ENCODE data around the gene PARK7. TPM values are rescaled to one million over a fixed set of nuclear protein-coding genes. Genes with fewer than 3 reads are reported as not detected.
"Not testable (repeated sequence)": the region's sequence is repeated elsewhere in the genome, so short reads cannot be mapped to it uniquely, and the experiment has no call there.

The PARK7 gene
- polyA plus RNA-seq, 2 donors: 146 to 184 TPM

- not testable (repeated sequence) for H3K27ac ChIP-seq (ENCODE audit: low read depth in 2 of 2, low read length in 1 of 2); H3K36me3 ChIP-seq (ENCODE audit: control insufficient read depth in 2 of 2, insufficient read depth in 2 of 2, low read length in 1 of 2); H3K4me1 ChIP-seq (ENCODE audit: control insufficient read depth in 2 of 2, insufficient read depth in 2 of 2, low read length in 1 of 2); H3K9me3 ChIP-seq (ENCODE audit: control insufficient read depth in 2 of 2, insufficient read depth in 1 of 2, low read depth in 1 of 2, low read length in 1 of 2); H3K4me3 ChIP-seq (ENCODE audit: low read depth in 1 of 2, low read length in 2 of 2); H3K27me3 ChIP-seq (ENCODE audit: control insufficient read depth in 1 of 2, insufficient read depth in 2 of 2, low read length in 2 of 2)
- 48 to 52% methylated on average over 8 of the region's 8 CpGs for WGBS, 2 donors
Measured at GRCh38 chr1:7927061-7927460, 34.5 kb upstream of the PARK7 start.

- Histone ChIP-seq H3K27me3 (ENCODE audit: control insufficient read depth in 1 of 2, insufficient read depth in 2 of 2, low read length in 2 of 2) (no peaks in the 10 kb centered on the region), H3K36me3 (ENCODE audit: control insufficient read depth in 2 of 2, insufficient read depth in 2 of 2, low read length in 1 of 2) (no peaks in the 10 kb centered on the region), H3K4me1 (ENCODE audit: control insufficient read depth in 2 of 2, insufficient read depth in 2 of 2, low read length in 1 of 2) (no peaks in the 10 kb centered on the region), H3K4me3 (ENCODE audit: low read depth in 1 of 2, low read length in 2 of 2) (no peak overlapping the region), H3K9me3 (ENCODE audit: control insufficient read depth in 2 of 2, insufficient read depth in 1 of 2, low read depth in 1 of 2, low read length in 1 of 2) (no peaks in the 10 kb centered on the region), H3K27ac (ENCODE audit: low read depth in 2 of 2, low read length in 1 of 2) (no peak overlapping the region)
- WGBS, 2 donors: 87 to 88% methylated on average over 4 of the region's 4 CpGs
Measured at GRCh38 chr1:7928247-7928646, 33.3 kb upstream of the PARK7 start.

- H3K4me1 ChIP-seq (ENCODE audit: control insufficient read depth in 2 of 2, insufficient read depth in 2 of 2, low read length in 1 of 2): no peaks in the 10 kb centered on the region
- 49 to 58% methylated on average over 7 of the region's 7 CpGs for WGBS, 2 donors
- no peak overlapping the region for H3K4me3 ChIP-seq (ENCODE audit: low read depth in 1 of 2, low read length in 2 of 2)
- H3K9me3 ChIP-seq (ENCODE audit: control insufficient read depth in 2 of 2, insufficient read depth in 1 of 2, low read depth in 1 of 2, low read length in 1 of 2): no peaks in the 10 kb centered on the region
- no peak overlapping the region for H3K27ac ChIP-seq (ENCODE audit: low read depth in 2 of 2, low read length in 1 of 2)
- H3K36me3 ChIP-seq (ENCODE audit: control insufficient read depth in 2 of 2, insufficient read depth in 2 of 2, low read length in 1 of 2): no peaks in the 10 kb centered on the region
- H3K27me3 ChIP-seq (ENCODE audit: control insufficient read depth in 1 of 2, insufficient read depth in 2 of 2, low read length in 2 of 2): no peaks in the 10 kb centered on the region
Measured at GRCh38 chr1:7929637-7930036, 31.9 kb upstream of the PARK7 start.

GRCh38 chr1:7930645-7931445, 30.7 kb upstream of the PARK7 start:
- Histone ChIP-seq H3K27ac (ENCODE audit: low read depth in 2 of 2, low read length in 1 of 2) (no peak overlapping the region), H3K36me3 (ENCODE audit: control insufficient read depth in 2 of 2, insufficient read depth in 2 of 2, low read length in 1 of 2) (no peaks in the 10 kb centered on the region), H3K4me3 (ENCODE audit: low read depth in 1 of 2, low read length in 2 of 2) (no peak overlapping the region), H3K9me3 (ENCODE audit: control insufficient read depth in 2 of 2, insufficient read depth in 1 of 2, low read depth in 1 of 2, low read length in 1 of 2) (no peaks in the 10 kb centered on the region), H3K27me3 (ENCODE audit: control insufficient read depth in 1 of 2, insufficient read depth in 2 of 2, low read length in 2 of 2) (no peaks in the 10 kb centered on the region), H3K4me1 (ENCODE audit: control insufficient read depth in 2 of 2, insufficient read depth in 2 of 2, low read length in 1 of 2) (no peaks in the 10 kb centered on the region)
- WGBS, 2 donors: 70 to 76% methylated on average over 15 of the region's 15 CpGs

- Histone ChIP-seq H3K4me3 (ENCODE audit: low read depth in 1 of 2, low read length in 2 of 2) (no peak overlapping the region), H3K27me3 (ENCODE audit: control insufficient read depth in 1 of 2, insufficient read depth in 2 of 2, low read length in 2 of 2) (no peaks in the 10 kb centered on the region), H3K9me3 (ENCODE audit: control insufficient read depth in 2 of 2, insufficient read depth in 1 of 2, low read depth in 1 of 2, low read length in 1 of 2) (no peaks in the 10 kb centered on the region), H3K27ac (ENCODE audit: low read depth in 2 of 2, low read length in 1 of 2) (no peak overlapping the region), H3K4me1 (ENCODE audit: control insufficient read depth in 2 of 2, insufficient read depth in 2 of 2, low read length in 1 of 2) (no peaks in the 10 kb centered on the region), H3K36me3 (ENCODE audit: control insufficient read depth in 2 of 2, insufficient read depth in 2 of 2, low read length in 1 of 2) (no peaks in the 10 kb centered on the region)
- 46 to 60% methylated on average over 2 of the region's 2 CpGs for WGBS, 2 donors
Measured at GRCh38 chr1:7931446-7931812, 30.1 kb upstream of the PARK7 start.

GRCh38 chr1:7932524-7933138, 28.9 kb upstream of the PARK7 start:
- Histone ChIP-seq H3K27me3 (ENCODE audit: control insufficient read depth in 1 of 2, insufficient read depth in 2 of 2, low read length in 2 of 2) (no peaks in the 10 kb centered on the region), H3K36me3 (ENCODE audit: control insufficient read depth in 2 of 2, insufficient read depth in 2 of 2, low read length in 1 of 2) (no peaks in the 10 kb centered on the region), H3K9me3 (ENCODE audit: control insufficient read depth in 2 of 2, insufficient read depth in 1 of 2, low read depth in 1 of 2, low read length in 1 of 2) (no peaks in the 10 kb centered on the region), H3K27ac (ENCODE audit: low read depth in 2 of 2, low read length in 1 of 2) (no peak overlapping the region), H3K4me1 (ENCODE audit: control insufficient read depth in 2 of 2, insufficient read depth in 2 of 2, low read length in 1 of 2) (no peaks in the 10 kb centered on the region), H3K4me3 (ENCODE audit: low read depth in 1 of 2, low read length in 2 of 2) (no peak overlapping the region)
- WGBS, 2 donors: 77% methylated on average over 15 of the region's 15 CpGs

GRCh38 chr1:7938070-7938469, 23.4 kb upstream of the PARK7 start:
- H3K4me3 ChIP-seq (ENCODE audit: low read depth in 1 of 2, low read length in 2 of 2): no peak overlapping the region
- H3K27ac ChIP-seq (ENCODE audit: low read depth in 2 of 2, low read length in 1 of 2): no peak overlapping the region
- peaks cover 0 to 6% of the 10 kb centered on the region in 2 donors for H3K4me1 ChIP-seq (ENCODE audit: control insufficient read depth in 2 of 2, insufficient read depth in 2 of 2, low read length in 1 of 2)
- no peaks in the 10 kb centered on the region for H3K27me3 ChIP-seq (ENCODE audit: control insufficient read depth in 1 of 2, insufficient read depth in 2 of 2, low read length in 2 of 2)
- 40 to 42% methylated on average over 3 of the region's 3 CpGs for WGBS, 2 donors
- H3K9me3 ChIP-seq (ENCODE audit: control insufficient read depth in 2 of 2, insufficient read depth in 1 of 2, low read depth in 1 of 2, low read length in 1 of 2): peaks cover 0 to 2% of the 10 kb centered on the region in 2 donors
- H3K36me3 ChIP-seq (ENCODE audit: control insufficient read depth in 2 of 2, insufficient read depth in 2 of 2, low read length in 1 of 2): no peaks in the 10 kb centered on the region

GRCh38 chr1:7940034-7940433, 21.5 kb upstream of the PARK7 start:
- H3K9me3 ChIP-seq (ENCODE audit: control insufficient read depth in 2 of 2, insufficient read depth in 1 of 2, low read depth in 1 of 2, low read length in 1 of 2): peaks cover 0 to 2% of the 10 kb centered on the region in 2 donors
- no peaks in the 10 kb centered on the region for H3K36me3 ChIP-seq (ENCODE audit: control insufficient read depth in 2 of 2, insufficient read depth in 2 of 2, low read length in 1 of 2)
- no peak overlapping the region for H3K4me3 ChIP-seq (ENCODE audit: low read depth in 1 of 2, low read length in 2 of 2)
- no peaks in the 10 kb centered on the region for H3K27me3 ChIP-seq (ENCODE audit: control insufficient read depth in 1 of 2, insufficient read depth in 2 of 2, low read length in 2 of 2)
- no peak overlapping the region for H3K27ac ChIP-seq (ENCODE audit: low read depth in 2 of 2, low read length in 1 of 2)
- 55 to 60% methylated on average over 3 of the region's 3 CpGs for WGBS, 2 donors
- peaks cover 0 to 6% of the 10 kb centered on the region in 2 donors for H3K4me1 ChIP-seq (ENCODE audit: control insufficient read depth in 2 of 2, insufficient read depth in 2 of 2, low read length in 1 of 2)

GRCh38 chr1:7940745-7941436, 20.6 kb upstream of the PARK7 start, which contains the start of gene TNFRSF9:
TSS of gene TNFRSF9 (minus strand) at chr1:7940839. CDS start at chr1:7939994, 845 bp downstream.
- Histone ChIP-seq H3K36me3 (ENCODE audit: control insufficient read depth in 2 of 2, insufficient read depth in 2 of 2, low read length in 1 of 2) (no peaks in the 10 kb centered on the region), H3K9me3 (ENCODE audit: control insufficient read depth in 2 of 2, insufficient read depth in 1 of 2, low read depth in 1 of 2, low read length in 1 of 2) (peaks cover 0 to 2% of the 10 kb centered on the region in 2 donors), H3K27ac (ENCODE audit: low read depth in 2 of 2, low read length in 1 of 2) (no peak within 1 kb of the TSS), H3K4me1 (ENCODE audit: control insufficient read depth in 2 of 2, insufficient read depth in 2 of 2, low read length in 1 of 2) (peaks cover 0 to 6% of the 10 kb centered on the region in 2 donors), H3K27me3 (ENCODE audit: control insufficient read depth in 1 of 2, insufficient read depth in 2 of 2, low read length in 2 of 2) (no peaks in the 10 kb centered on the region), H3K4me3 (ENCODE audit: low read depth in 1 of 2, low read length in 2 of 2) (no peak within 1 kb of the TSS)
- WGBS, 2 donors: 54 to 55% methylated on average over 14 of the region's 14 CpGs

Measured in esophagus (tissue), 2 donors.